ENCODE results near the gene CPXM2.

CPXM2 gene

DNA sequence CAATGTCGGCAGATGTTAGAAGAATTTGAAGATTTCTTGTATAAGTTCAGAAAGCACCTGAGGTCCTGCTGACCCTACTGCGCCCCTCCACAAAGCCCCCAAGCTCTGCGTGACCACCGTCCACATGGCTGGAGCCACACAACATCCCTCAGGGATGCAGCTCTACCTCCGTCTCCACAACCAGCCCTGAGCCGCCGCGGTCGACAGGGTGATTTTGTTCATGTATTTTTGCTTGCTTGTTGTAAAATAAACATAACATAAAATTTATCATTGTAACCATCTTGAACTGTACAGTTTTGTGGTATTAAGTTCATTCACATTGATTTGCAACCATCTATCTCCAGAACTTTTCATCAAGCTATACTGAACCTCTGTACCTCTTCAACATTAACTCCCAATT, 50.5 kb downstream of the CPXM2 start:
- Histone ChIP-seq H3K9ac (no peak overlapping the region), H3K27me3 (ENCODE audit: control insufficient read depth, insufficient read depth, low read length) (no peaks in the 10 kb centered on the region), H3K79me2 (no peaks in the 10 kb centered on the region), H3K27ac (no peak overlapping the region), H3K36me3 (ENCODE audit: control insufficient read depth, insufficient read depth, low read length) (no peaks in the 10 kb centered on the region), H3K4me1 (no peaks in the 10 kb centered on the region), H3K4me3 (ENCODE audit: low read depth, low read length) (no peak overlapping the region), H3K4me2 (ENCODE audit: low read length) (no peak overlapping the region), H2AFZ (no peak overlapping the region), H3K9me3 (ENCODE audit: control insufficient read depth, low read length) (no peaks in the 10 kb centered on the region)
- TF ChIP-seq, protein P1, sequence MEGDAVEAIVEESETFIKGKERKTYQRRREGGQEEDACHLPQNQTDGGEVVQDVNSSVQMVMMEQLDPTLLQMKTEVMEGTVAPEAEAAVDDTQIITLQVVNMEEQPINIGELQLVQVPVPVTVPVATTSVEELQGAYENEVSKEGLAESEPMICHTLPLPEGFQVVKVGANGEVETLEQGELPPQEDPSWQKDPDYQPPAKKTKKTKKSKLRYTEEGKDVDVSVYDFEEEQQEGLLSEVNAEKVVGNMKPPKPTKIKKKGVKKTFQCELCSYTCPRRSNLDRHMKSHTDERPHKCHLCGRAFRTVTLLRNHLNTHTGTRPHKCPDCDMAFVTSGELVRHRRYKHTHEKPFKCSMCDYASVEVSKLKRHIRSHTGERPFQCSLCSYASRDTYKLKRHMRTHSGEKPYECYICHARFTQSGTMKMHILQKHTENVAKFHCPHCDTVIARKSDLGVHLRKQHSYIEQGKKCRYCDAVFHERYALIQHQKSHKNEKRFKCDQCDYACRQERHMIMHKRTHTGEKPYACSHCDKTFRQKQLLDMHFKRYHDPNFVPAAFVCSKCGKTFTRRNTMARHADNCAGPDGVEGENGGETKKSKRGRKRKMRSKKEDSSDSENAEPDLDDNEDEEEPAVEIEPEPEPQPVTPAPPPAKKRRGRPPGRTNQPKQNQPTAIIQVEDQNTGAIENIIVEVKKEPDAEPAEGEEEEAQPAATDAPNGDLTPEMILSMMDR (IDR thresholded peaks at IDR 0.05) = no peak

DNA sequence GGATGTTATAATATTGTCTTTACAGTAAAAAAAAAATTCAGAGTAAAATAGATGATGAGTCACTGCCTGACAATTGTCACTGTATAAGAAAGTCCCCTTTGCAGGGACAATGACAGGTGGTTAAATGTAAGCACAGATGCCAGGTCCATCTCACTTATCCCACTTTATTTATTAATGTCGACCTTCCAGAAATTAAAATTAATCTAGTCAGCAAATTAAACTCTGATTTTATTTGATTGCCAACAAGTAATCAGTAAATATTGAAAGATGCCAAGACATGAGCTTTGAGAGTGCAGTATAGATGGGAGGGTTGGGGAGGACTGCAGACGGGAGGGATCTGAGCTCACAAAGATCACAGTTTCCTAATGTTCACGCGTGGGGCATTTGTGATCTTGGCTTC, 50.9 kb downstream of the CPXM2 start:
- H3K36me3 ChIP-seq (ENCODE audit: control insufficient read depth, insufficient read depth, low read length) = no peaks in the 10 kb centered on the region
- no peaks in the 10 kb centered on the region for H3K9me3 ChIP-seq (ENCODE audit: control insufficient read depth, low read length)
- H3K9ac ChIP-seq = no peak overlapping the region
- H3K4me1 ChIP-seq = no peaks in the 10 kb centered on the region
- no peak overlapping the region for H3K27ac ChIP-seq
- H3K27me3 ChIP-seq (ENCODE audit: control insufficient read depth, insufficient read depth, low read length) = no peaks in the 10 kb centered on the region
- H3K4me2 ChIP-seq (ENCODE audit: low read length) = no peak overlapping the region
- H3K4me3 ChIP-seq (ENCODE audit: low read depth, low read length) = no peak overlapping the region
- TF ChIP-seq, protein P1 (IDR thresholded peaks at IDR 0.05) = no peak
- H3K79me2 ChIP-seq = no peaks in the 10 kb centered on the region
- no peak overlapping the region for H2AFZ ChIP-seq

DNA sequence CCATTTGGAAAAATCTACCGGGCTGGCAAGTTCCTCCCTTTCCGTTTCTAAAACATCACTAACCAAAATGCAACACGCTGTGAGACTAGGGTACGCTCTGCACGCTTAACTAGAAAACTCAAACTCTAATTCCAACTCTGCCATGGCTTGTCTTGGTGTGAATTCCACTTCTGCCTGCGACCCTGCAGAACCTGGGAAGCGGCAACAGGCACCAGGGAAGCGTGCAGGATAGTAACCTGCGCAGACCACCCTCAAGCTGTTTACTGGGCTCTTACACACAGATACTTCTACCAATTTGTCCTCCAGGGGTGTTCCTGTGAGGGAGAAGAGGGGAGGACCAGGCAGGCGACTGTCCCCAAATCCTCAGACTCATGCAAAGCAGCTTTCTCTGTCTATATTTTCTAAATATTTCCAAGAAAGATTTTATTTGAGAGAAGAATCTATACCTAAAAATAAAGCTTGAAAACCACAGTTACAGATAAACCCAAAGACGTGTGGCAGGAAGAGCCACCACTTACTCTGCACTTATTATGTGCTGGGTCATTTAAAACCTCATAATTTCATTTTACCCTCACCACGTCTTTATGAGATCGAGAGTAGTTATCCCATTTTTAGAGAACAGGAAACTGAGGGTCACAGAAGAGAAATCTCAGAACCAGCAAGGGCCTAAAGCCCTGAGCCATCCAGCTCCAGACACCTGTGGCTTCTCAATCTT, 52.9 kb downstream of the CPXM2 start:
- H3K79me2 ChIP-seq = no peaks in the 10 kb centered on the region
- no peak overlapping the region for H3K9ac ChIP-seq
- no peak overlapping the region for H3K27ac ChIP-seq
- H3K36me3 ChIP-seq (ENCODE audit: control insufficient read depth, insufficient read depth, low read length) = no peaks in the 10 kb centered on the region
- no peak overlapping the region for H3K4me2 ChIP-seq (ENCODE audit: low read length)
- H3K4me1 ChIP-seq = no peaks in the 10 kb centered on the region
- no peak overlapping the region for H2AFZ ChIP-seq
- no peaks in the 10 kb centered on the region for H3K9me3 ChIP-seq (ENCODE audit: control insufficient read depth, low read length)
- H3K27me3 ChIP-seq (ENCODE audit: control insufficient read depth, insufficient read depth, low read length) = no peaks in the 10 kb centered on the region
- TF ChIP-seq, protein P1 (IDR thresholded peaks at IDR 0.05) = no peak
- no peak overlapping the region for H3K4me3 ChIP-seq (ENCODE audit: low read depth, low read length)

DNA sequence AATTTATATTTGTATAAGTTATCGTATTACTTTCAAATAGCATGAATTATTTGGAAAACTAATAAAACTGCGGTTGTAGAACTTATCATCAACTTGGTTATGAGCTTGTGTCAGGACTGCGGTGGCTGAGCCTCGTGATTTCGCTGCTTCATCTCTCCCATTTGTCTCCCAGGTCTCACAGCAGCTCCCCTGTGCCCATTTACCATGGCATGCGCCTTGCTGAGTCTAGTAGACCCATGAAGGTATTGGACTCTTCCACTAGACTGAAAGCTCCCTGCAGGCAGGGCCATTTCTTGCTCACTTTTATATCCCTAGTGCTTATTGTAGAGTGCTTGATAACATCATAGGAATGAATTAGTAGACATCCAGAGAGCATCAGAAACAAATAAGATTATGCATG, 53.9 kb downstream of the CPXM2 start:
- Histone ChIP-seq H3K4me1 (no peaks in the 10 kb centered on the region), H3K4me2 (ENCODE audit: low read length) (no peak overlapping the region), H3K27me3 (ENCODE audit: control insufficient read depth, insufficient read depth, low read length) (no peaks in the 10 kb centered on the region), H2AFZ (no peak overlapping the region), H3K36me3 (ENCODE audit: control insufficient read depth, insufficient read depth, low read length) (no peaks in the 10 kb centered on the region), H3K9ac (no peak overlapping the region), H3K4me3 (ENCODE audit: low read depth, low read length) (no peak overlapping the region), H3K9me3 (ENCODE audit: control insufficient read depth, low read length) (no peaks in the 10 kb centered on the region), H3K27ac (no peak overlapping the region), H3K79me2 (no peaks in the 10 kb centered on the region)
- TF ChIP-seq, protein P1 (IDR thresholded peaks at IDR 0.05) = no peak

All from parathyroid adenoma (tissue), 2 donors.